ENCODE measurements around the gene ELANE.

DNA sequence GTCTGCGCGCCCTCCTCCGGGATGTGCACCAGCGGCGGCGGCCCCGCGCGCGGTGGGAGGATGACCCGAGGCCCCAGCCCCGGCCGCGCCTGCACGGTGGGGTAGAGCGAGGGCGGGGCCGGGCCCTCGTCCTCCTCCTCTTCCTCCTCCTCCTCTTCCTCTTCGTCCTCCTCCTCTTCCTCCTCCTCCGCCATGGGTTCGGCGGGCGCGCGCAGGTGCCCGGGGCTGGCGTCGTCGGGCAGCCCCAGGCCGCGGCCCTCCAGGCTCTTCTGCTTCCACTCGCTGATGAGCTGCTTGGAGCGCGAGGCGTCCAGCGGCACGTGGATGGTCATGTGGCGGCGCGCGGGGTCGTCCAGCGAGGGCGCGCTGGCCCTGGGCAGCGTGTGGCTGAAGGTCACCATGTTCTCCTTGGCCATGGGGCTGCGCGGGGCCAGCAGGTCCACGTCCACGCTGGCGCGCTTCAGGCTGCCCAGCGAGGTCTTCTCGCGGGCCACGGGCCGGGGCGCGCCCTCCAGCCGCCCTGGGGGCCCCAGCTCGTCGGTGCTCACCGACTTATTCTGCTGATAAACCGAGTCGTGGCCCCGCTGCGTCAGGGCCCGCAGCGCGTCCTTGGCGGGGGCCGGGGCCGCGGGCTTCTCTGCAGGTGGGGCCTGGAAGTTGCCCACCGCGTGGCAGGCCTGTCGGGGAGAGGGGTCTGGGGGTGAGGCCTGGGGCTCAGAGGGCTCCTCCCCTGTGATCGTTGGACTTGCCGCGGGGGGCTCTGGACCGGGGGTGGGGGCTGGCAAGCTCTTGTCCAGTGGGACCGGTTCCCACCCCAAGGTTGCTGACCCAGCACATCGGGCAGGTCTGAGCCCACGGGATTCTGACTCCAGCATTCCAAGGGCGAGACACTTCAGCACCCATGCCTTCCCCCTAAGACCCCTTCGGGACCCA lies 38.6 kb upstream of the ELANE start:
- TF ChIP-seq, protein P1, sequence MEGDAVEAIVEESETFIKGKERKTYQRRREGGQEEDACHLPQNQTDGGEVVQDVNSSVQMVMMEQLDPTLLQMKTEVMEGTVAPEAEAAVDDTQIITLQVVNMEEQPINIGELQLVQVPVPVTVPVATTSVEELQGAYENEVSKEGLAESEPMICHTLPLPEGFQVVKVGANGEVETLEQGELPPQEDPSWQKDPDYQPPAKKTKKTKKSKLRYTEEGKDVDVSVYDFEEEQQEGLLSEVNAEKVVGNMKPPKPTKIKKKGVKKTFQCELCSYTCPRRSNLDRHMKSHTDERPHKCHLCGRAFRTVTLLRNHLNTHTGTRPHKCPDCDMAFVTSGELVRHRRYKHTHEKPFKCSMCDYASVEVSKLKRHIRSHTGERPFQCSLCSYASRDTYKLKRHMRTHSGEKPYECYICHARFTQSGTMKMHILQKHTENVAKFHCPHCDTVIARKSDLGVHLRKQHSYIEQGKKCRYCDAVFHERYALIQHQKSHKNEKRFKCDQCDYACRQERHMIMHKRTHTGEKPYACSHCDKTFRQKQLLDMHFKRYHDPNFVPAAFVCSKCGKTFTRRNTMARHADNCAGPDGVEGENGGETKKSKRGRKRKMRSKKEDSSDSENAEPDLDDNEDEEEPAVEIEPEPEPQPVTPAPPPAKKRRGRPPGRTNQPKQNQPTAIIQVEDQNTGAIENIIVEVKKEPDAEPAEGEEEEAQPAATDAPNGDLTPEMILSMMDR (conservative IDR thresholded peaks at IDR 0.05; ENCODE audit: low read length): no peak
- TF ChIP-seq EZH2phosphoT487 (IDR thresholded peaks at IDR 0.05; ENCODE audit: borderline replicate concordance): no peak
